ENCODE data around the gene MARK1. TPM values are rescaled to one million over a fixed set of nuclear protein-coding genes. Genes with fewer than 3 reads are reported as not detected.

The MARK1 gene
- total RNA-seq, 1 donor from 2014 or later: 6.1 TPM

GRCh38 chr1:220706480-220706879 lies 178.5 kb downstream of the MARK1 start:
- TF ChIP-seq CTCF (IDR thresholded peaks at IDR 0.05; ENCODE audit: insufficient read depth, low read length, poor library complexity, severe bottlenecking): no peak
- Histone ChIP-seq H3K27me3 (ENCODE audit: control insufficient read depth, insufficient read depth, low read length) (peaks cover 3% of the 10 kb centered on the region), H3K36me3 (ENCODE audit: control insufficient read depth, insufficient read depth, low read length) (no peaks in the 10 kb centered on the region), H3K4me3 (ENCODE audit: low read depth, low read length) (no peak overlapping the region)
- no peak for DNase-seq (ENCODE audit: low read depth)

- no peak for DNase-seq (ENCODE audit: low read depth)
- TF ChIP-seq CTCF (IDR thresholded peaks at IDR 0.05; ENCODE audit: insufficient read depth, low read length, poor library complexity, severe bottlenecking): no peak
- no peaks in the 10 kb centered on the region for H3K36me3 ChIP-seq (ENCODE audit: control insufficient read depth, insufficient read depth, low read length)
- H3K4me3 ChIP-seq (ENCODE audit: low read depth, low read length): no peak overlapping the region
- H3K27me3 ChIP-seq (ENCODE audit: control insufficient read depth, insufficient read depth, low read length): peaks cover 3% of the 10 kb centered on the region
Observed at GRCh38 chr1:220707160-220707559, 179.2 kb downstream of the MARK1 start.

GRCh38 chr1:220708244-220708643 lies 180.3 kb downstream of the MARK1 start:
- DNase-seq (ENCODE audit: low read depth): no peak
- Histone ChIP-seq H3K36me3 (ENCODE audit: control insufficient read depth, insufficient read depth, low read length) (no peaks in the 10 kb centered on the region), H3K27me3 (ENCODE audit: control insufficient read depth, insufficient read depth, low read length) (no peaks in the 10 kb centered on the region), H3K4me3 (ENCODE audit: low read depth, low read length) (no peak overlapping the region)
- TF ChIP-seq CTCF (IDR thresholded peaks at IDR 0.05; ENCODE audit: insufficient read depth, low read length, poor library complexity, severe bottlenecking): no peak

GRCh38 chr1:220708936-220709801 lies 181.2 kb downstream of the MARK1 start:
- H3K4me3 ChIP-seq (ENCODE audit: low read depth, low read length): no peak overlapping the region
- H3K36me3 ChIP-seq (ENCODE audit: control insufficient read depth, insufficient read depth, low read length): no peaks in the 10 kb centered on the region
- TF ChIP-seq CTCF (IDR thresholded peaks at IDR 0.05; ENCODE audit: insufficient read depth, low read length, poor library complexity, severe bottlenecking): no peak
- no peaks in the 10 kb centered on the region for H3K27me3 ChIP-seq (ENCODE audit: control insufficient read depth, insufficient read depth, low read length)
- DNase-seq (ENCODE audit: low read depth): no peak

- no peak for TF ChIP-seq CTCF (IDR thresholded peaks at IDR 0.05; ENCODE audit: insufficient read depth, low read length, poor library complexity, severe bottlenecking)
- Histone ChIP-seq H3K27me3 (ENCODE audit: control insufficient read depth, insufficient read depth, low read length) (no peaks in the 10 kb centered on the region), H3K36me3 (ENCODE audit: control insufficient read depth, insufficient read depth, low read length) (no peaks in the 10 kb centered on the region), H3K4me3 (ENCODE audit: low read depth, low read length) (no peak overlapping the region)
- DNase-seq (ENCODE audit: low read depth): no peak
Observed at GRCh38 chr1:220710333-220710732, 182.4 kb downstream of the MARK1 start.
